GM12874 (cell line): ENCODE results near the gene LNP1.

Source experiments
- TF ChIP-seq, protein P1 (sequence below): IDR thresholded peaks from 2 replicates; pipeline ENCODE4 v1.5.1; 2011; ENCODE audit warnings: low read depth, mild to moderate bottlenecking, control low read depth, low read length, moderate library complexity; ENCODE audit not compliant: insufficient read depth

LNP1 gene

DNA sequence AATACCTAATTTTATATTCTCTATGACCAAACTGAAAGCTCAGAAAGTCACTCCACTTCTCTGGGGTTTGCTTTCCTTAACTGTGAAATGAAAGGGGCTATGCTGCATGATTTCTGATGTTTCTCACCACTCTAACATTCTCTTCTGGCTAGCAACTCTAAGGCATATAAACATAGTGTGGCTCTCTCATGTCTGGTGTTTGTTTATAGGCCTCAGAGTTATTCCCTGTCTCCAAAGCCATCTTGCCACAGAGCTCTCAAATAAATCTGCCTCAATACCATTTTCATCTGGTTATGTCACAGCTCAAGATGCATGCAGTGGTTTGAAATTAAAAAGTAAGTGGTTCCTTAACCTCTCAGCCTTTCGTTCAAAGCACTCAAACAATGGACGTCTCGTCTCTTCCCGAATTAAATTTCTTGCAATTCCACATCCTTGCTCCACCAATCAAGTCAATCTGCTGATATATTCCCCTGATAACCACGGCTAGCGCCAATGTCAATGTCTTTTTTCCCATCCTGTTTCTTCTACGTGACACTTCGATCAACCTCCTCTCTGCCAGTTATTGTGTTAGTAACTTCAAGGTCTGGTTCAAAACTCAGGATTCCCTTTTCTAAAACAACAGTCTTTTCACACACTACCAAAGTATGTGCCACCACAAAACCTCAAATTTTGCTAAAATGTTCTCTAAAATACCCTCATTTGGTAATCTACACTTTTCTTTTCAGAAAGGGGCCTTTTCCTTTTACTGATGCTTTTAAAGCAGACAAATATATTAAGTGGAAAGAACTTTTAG, 16.4 kb upstream of the LNP1 start:
- TF ChIP-seq, protein P1, sequence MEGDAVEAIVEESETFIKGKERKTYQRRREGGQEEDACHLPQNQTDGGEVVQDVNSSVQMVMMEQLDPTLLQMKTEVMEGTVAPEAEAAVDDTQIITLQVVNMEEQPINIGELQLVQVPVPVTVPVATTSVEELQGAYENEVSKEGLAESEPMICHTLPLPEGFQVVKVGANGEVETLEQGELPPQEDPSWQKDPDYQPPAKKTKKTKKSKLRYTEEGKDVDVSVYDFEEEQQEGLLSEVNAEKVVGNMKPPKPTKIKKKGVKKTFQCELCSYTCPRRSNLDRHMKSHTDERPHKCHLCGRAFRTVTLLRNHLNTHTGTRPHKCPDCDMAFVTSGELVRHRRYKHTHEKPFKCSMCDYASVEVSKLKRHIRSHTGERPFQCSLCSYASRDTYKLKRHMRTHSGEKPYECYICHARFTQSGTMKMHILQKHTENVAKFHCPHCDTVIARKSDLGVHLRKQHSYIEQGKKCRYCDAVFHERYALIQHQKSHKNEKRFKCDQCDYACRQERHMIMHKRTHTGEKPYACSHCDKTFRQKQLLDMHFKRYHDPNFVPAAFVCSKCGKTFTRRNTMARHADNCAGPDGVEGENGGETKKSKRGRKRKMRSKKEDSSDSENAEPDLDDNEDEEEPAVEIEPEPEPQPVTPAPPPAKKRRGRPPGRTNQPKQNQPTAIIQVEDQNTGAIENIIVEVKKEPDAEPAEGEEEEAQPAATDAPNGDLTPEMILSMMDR, result no peak

DNA sequence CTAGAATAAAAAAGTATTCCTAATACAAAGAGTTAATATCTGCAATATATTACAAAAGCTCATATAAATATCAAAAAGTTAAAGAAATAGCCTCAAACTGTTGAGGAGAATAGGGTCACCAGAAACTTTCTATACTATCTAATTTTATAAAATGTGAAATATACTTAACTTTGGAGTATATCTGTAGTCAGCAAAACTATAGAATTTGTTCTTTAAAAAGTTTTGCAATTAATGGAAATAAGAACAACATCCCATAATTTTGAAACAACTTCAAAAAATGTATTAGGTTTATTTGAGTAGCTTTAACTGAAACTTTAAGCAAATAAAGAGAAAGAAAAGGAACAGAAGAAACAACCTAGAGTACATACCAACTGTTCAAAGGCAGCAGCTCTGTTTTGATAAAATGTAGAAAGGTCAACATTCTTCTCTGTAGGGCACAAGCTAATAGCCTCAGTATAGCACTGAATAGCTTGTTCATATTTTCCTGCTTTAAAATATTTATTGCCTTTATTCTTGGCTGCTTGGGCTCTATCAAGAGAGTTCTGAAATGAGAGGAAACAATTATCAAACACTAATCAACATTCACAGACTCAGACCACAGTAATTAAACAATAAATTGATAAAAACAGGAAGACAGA, 14.8 kb upstream of the LNP1 start:
- TF ChIP-seq, protein P1, result no peak

DNA sequence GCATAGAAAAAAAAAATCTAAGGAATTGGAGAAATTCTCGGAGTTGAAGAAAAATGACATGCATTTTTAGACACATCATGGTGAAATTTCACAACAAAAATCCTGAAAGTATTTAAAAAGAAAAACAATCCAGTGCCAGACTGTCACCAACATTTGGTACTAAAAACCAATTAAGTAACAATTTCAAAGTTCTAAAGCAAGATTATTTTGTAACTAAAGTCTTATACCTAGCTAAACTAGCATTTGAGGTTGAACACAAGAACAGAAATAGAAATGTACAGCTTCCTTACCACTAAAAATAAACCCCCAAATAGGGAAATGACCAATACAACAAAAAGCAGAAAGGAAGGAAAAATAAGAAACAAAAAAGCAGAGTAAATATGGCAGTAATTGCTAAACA, 12.3 kb upstream of the LNP1 start:
- TF ChIP-seq, protein P1, result no peak

DNA sequence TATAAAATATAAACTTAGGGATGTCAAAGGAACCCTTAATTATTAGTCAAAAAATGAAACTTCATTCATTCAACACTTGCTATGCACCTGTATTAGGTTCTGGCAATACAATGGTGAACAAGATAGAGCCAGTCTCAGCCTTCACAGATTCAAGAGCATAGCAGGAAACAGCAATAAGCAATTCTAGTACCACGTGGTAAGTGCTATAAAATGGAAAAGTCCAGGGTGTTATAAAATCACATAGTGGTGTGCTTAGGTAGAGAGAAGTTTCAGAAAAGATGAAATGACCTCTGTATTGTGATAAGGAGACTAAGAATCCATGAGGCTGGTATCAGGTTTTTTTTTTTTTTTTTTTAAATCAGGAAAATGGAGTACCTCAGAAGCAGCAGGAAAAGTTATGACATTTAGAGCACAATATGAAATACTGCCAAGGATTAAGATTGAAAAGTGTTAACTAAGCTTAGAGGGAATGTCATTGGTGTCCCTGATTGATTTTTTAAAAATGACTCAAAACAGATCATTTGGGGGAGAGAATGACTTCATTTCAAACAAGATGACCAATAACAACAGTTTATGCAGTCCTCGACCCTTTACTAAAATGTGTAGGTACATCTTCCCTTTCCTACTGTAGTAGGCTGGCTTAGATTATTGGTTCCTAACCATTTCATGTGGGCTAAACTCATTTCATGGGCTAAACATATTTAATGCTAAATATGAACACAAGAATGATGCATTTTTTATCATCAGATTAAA, 5.5 kb upstream of the LNP1 start:
- TF ChIP-seq, protein P1, result no peak

DNA sequence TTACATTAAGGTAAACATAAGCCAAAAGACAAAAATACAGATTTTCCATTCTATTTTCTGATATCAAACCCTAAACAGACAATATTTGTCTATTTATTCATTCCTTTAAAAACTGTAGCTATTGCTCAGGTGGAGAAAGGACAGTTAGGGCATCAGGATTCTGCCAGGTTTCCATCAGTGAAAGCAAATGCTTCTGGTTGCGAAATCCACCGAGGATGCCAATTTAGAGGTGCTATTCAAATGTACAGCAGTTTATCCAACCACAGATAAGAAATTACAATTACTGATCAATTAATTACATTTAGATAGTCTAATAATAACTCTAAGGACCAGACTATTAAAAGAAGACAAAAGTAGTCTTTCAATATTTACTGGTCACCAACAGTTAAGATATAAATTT, 4.4 kb upstream of the LNP1 start:
- TF ChIP-seq, protein P1, result no peak

DNA sequence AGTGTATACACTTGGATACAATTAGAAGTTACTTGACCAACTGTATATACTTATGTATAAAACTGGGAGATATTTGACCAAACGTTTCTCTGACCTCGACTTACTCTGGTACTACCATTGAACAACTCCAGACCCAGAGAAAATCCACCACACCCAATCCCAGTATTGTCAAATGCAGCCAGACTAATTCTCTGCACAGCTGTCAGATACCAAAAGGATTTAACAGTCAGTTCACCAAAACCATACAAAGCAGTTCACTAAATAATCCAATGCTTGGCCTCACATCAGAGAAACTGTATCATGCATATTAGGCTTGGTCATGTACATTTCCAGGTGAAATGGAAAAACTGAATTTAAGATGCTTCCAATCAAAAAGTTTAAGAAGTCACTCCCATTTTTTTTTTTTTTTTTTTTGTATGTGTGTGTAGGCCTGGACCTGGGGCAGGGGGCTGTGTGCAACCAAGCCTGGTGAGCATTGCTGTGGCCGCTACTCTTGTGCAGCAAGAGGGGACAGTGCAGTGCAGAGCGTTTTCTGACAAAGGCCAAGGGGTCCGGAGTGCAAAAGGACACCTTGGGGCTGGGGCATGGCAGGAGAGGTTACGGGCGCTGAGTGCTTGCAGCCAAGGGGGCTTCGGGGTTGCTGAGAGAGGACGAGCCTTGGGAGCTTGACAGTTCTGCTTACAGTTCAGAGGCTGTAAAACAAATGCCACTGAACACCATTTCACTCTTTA, 1.8 kb upstream of the LNP1 start:
- TF ChIP-seq, protein P1, result no peak

DNA sequence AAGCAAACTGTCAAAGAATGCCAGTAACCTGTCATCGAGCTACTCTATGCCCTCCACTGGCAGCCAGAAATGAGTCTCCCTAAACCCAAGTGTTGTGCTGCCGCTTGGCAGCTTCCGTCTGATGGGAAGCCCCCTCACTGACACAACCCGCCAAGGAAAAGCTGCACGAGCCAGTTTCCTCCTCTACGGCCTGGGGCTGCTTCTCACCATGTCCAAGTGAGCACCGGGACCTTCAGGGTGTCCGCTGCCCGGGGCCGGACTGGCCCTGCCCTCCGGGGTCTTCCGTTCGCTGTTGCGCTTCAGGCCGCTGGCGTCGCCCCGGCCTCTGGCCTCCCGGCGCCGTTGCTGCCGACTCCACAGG, 940 bp upstream of the LNP1 start:
- TF ChIP-seq, protein P1, result no peak
